Activated CD8-positive, alpha-beta T cell treated with anti-CD3 and anti-CD28 coated beads for 36 hours (primary cell): ENCODE results near the gene C1RL. TPM values are rescaled to one million over a fixed set of nuclear protein-coding genes. Genes with fewer than 3 reads are reported as not detected.

Experiments
- ATAC-seq: fragments of 200-7000 bp; cut with Tn5 transposase; one replicate; pipeline ENCODE4 v1.10.0; 2021; ENCODE audit warnings: mild to moderate bottlenecking, moderate library complexity
- CTCF ChIA-PET: fragments of 350-600 bp; sonication (Branson Sonifier 250); formaldehyde crosslinking; loops from one replicate; lab custom pipeline; 2021; ENCODE audit warnings: antibody characterized with exemption; lab: Charles Lee
- POLR2A ChIA-PET: fragments of 350-600 bp; sonication (Branson Sonifier 250); formaldehyde crosslinking; loops from one replicate; lab custom pipeline; 2021; ENCODE audit warnings: antibody characterized with exemption; lab: Charles Lee
- DNase-seq: peaks from one replicate; pipeline ENCODE4 v3.0.0-alpha.2; 2020
- H3K27ac Mint-ChIP-seq: one replicate; pipeline ENCODE4 v1.8.0; 2021; ENCODE audit warnings: mild to moderate bottlenecking, mixed read lengths
- H3K27me3 Mint-ChIP-seq: one replicate; pipeline ENCODE4 v1.8.0; 2021; ENCODE audit warnings: mixed read lengths
- H3K36me3 Mint-ChIP-seq: one replicate; pipeline ENCODE4 v1.8.0; 2021; ENCODE audit warnings: low read depth, mixed read lengths
- H3K4me1 Mint-ChIP-seq: one replicate; pipeline ENCODE4 v1.8.0; 2021; ENCODE audit warnings: low read depth, mixed read lengths
- H3K4me3 Mint-ChIP-seq: one replicate; pipeline ENCODE4 v1.8.0; 2021; ENCODE audit warnings: mild to moderate bottlenecking, moderate library complexity, mixed read lengths
- H3K9me3 Mint-ChIP-seq: one replicate; pipeline ENCODE4 v1.8.0; 2021; ENCODE audit warnings: mixed read lengths
- CTCF ChIP-seq: fragments of 200-600 bp; IDR thresholded peaks from one replicate; pipeline ENCODE4 v1.8.0; 2022; ENCODE audit warnings: antibody characterized with exemption, mild to moderate bottlenecking
- intact Hi-C: fragments of 100-400 bp; cut with micrococcal nuclease; formaldehyde crosslinking; loops from one replicate; pipeline ENCODE4 v1.10.0; 2022
- total RNA-seq, 2 experiments: library from RNA; stranded (reverse); gene quantifications; one replicate each; pipeline ENCODE4 v1.2.3, GENCODE V29; 2021

C1RL gene
- total RNA-seq, 2 experiments from 2014 or later = 10.5 to 11.8 TPM

DNA sequence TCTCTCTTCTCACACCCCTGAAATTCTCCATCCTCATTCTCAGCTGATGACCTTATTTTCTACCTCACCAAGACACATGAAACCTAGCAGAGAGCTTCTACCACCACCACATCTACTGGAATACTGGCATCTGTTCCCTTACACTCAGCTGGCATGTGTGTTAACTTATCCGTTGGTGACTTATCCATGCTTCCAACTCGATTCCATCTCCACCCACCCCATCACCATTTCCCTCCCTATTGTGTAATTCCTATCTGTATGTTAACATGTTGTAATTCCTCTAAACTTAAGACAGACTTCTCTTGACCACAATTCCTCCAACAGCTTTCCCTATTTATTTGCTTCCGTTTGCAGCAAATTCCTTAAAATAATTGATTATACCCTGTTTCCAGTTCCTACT, 33.1 kb downstream of the C1RL start:
- POLR2A ChIA-PET = no interaction called here
- intact Hi-C loops = no loop called here
- Mint-ChIP-seq H3K4me3 (no peak overlapping the region), H3K27ac (no peak overlapping the region), H3K9me3 (no peaks in the 10 kb centered on the region), H3K27me3 (peaks cover 1% of the 10 kb centered on the region), H3K36me3 (no peaks in the 10 kb centered on the region), H3K4me1 (no peaks in the 10 kb centered on the region)
- CTCF ChIA-PET = interaction anchor here (2.0 kb wide), 1 partner anchor 37 kb away, joined by 7 read pairs; no protein-coding TSS in a partner anchor
- TF ChIP-seq CTCF = no peak
- ATAC-seq (no peak), DNase-seq (no peak)

- ChIA-PET POLR2A (no interaction called here), CTCF (interaction anchor here (2.0 kb wide), 1 partner anchor 37 kb away, joined by 7 read pairs; no protein-coding TSS in a partner anchor)
- DNase-seq (no peak), ATAC-seq (no peak)
- H3K27ac Mint-ChIP-seq = no peak overlapping the region
- H3K4me1 Mint-ChIP-seq = no peaks in the 10 kb centered on the region
- no peak overlapping the region for H3K4me3 Mint-ChIP-seq
- peaks cover 1% of the 10 kb centered on the region for H3K27me3 Mint-ChIP-seq
- H3K36me3 Mint-ChIP-seq = no peaks in the 10 kb centered on the region
- no peak for TF ChIP-seq CTCF
- intact Hi-C loops = no loop called here
- no peaks in the 10 kb centered on the region for H3K9me3 Mint-ChIP-seq
Observed at GRCh38 chr12:7075518-7075917, 33.5 kb downstream of the C1RL start.

DNA sequence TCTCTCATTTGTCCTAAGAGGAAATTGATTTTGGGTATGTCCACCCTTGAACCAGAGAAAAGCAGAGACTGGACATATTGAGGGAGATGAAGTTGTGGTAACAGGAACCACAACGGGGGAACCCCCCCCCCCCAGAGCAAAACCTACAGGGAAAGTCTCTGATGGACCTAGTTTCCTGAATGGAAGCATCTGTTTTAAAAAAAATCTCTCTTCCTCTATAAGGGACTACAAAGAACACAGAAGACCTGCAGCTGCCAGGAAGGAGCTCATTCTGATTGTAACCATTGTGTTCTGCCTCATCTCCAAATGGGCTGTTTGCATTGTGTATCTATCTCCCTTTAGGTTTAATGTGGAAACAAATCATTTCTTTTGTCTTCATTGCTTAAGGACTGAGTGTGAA, 35.1 kb downstream of the C1RL start:
- CTCF ChIA-PET = no interaction called here
- DNase-seq (no peak), ATAC-seq (no peak)
- H3K4me3 Mint-ChIP-seq = no peak overlapping the region
- H3K9me3 Mint-ChIP-seq = no peaks in the 10 kb centered on the region
- no peaks in the 10 kb centered on the region for H3K4me1 Mint-ChIP-seq
- no peaks in the 10 kb centered on the region for H3K36me3 Mint-ChIP-seq
- H3K27me3 Mint-ChIP-seq = no peaks in the 10 kb centered on the region
- intact Hi-C loops = no loop called here
- TF ChIP-seq CTCF = no peak
- POLR2A ChIA-PET = no interaction called here
- H3K27ac Mint-ChIP-seq = no peak overlapping the region

GRCh38 chr12:7072554-7072953, 36.5 kb downstream of the C1RL start:
- ChIA-PET POLR2A (no interaction called here), CTCF (no interaction called here)
- H3K4me3 Mint-ChIP-seq = no peak overlapping the region
- no peaks in the 10 kb centered on the region for H3K27me3 Mint-ChIP-seq
- DNase-seq (no peak), ATAC-seq (no peak)
- no peak overlapping the region for H3K27ac Mint-ChIP-seq
- no peak for TF ChIP-seq CTCF
- H3K36me3 Mint-ChIP-seq = no peaks in the 10 kb centered on the region
- H3K4me1 Mint-ChIP-seq = no peaks in the 10 kb centered on the region
- intact Hi-C loops = no loop called here
- no peaks in the 10 kb centered on the region for H3K9me3 Mint-ChIP-seq

- ATAC-seq (no peak), DNase-seq (no peak)
- ChIA-PET CTCF (interaction anchor here (1.9 kb wide), 1 partner anchor 21 kb away, joined by 6 read pairs; no protein-coding TSS in a partner anchor), POLR2A (no interaction called here)
- no peaks in the 10 kb centered on the region for H3K9me3 Mint-ChIP-seq
- no peaks in the 10 kb centered on the region for H3K4me1 Mint-ChIP-seq
- no peak overlapping the region for H3K4me3 Mint-ChIP-seq
- H3K27ac Mint-ChIP-seq = no peak overlapping the region
- no peaks in the 10 kb centered on the region for H3K36me3 Mint-ChIP-seq
- no peak for TF ChIP-seq CTCF
- H3K27me3 Mint-ChIP-seq = no peaks in the 10 kb centered on the region
- intact Hi-C loops = no loop called here
Observed at GRCh38 chr12:7072035-7072434, 37.0 kb downstream of the C1RL start.
